Activated naive CD8-positive, alpha-beta T cell treated with anti-CD3 and anti-CD28 coated beads, Interleukin-2, amount 50 U/mL, for 16 hours (primary cell): Measurements from ENCODE around the gene AGTR2.
"Not testable (repeated sequence)": the region's sequence is repeated elsewhere in the genome, so short reads cannot be mapped to it uniquely, and the experiment has no call there.

ENCODE experiments used
- DNase-seq: peaks from one replicate; pipeline ENCODE4 v3.0.0-alpha.2; 2020; ENCODE audit warnings: low read depth, low spot score

Gene AGTR2

GRCh38 chrX:116170511-116170910 is at the start of gene AGTR2:
Gene AGTR2, plus strand, starts transcription at chrX:116170744. Its CDS starts 1,537 bp downstream, at chrX:116172281.
- DNase-seq = no peak

GRCh38 chrX:116135277-116135676 is 35.3 kb upstream of the AGTR2 start:
- no peak for DNase-seq

GRCh38 chrX:116141270-116141669 is 29.3 kb upstream of the AGTR2 start:
- DNase-seq = not testable (repeated sequence)

- DNase-seq = no peak
Observed at GRCh38 chrX:116142976-116143375, 27.6 kb upstream of the AGTR2 start.

GRCh38 chrX:116172976-116173375 is 2.4 kb downstream of the AGTR2 start:
- no peak for DNase-seq

- no peak for DNase-seq
Observed at GRCh38 chrX:116181300-116181699, 10.8 kb downstream of the AGTR2 start.

GRCh38 chrX:116185163-116185562 is 14.6 kb downstream of the AGTR2 start:
- DNase-seq = no peak

GRCh38 chrX:116194649-116195048 is 24.1 kb downstream of the AGTR2 start:
- DNase-seq = no peak

- DNase-seq = no peak
Observed at GRCh38 chrX:116198235-116198634, 27.7 kb downstream of the AGTR2 start.

- DNase-seq = no peak
Observed at GRCh38 chrX:116198810-116199209, 28.3 kb downstream of the AGTR2 start.

- no peak for DNase-seq
Observed at GRCh38 chrX:116204932-116205331, 34.4 kb downstream of the AGTR2 start.

GRCh38 chrX:116213262-116213661 is 42.7 kb downstream of the AGTR2 start:
- DNase-seq = no peak

- not testable (repeated sequence) for DNase-seq
Observed at GRCh38 chrX:116217080-116217479, 46.5 kb downstream of the AGTR2 start.
